Heart left ventricle (tissue), 16 donors: Measurements from ENCODE around the gene EHBP1L1. TPM values are rescaled to one million over a fixed set of nuclear protein-coding genes. Genes with fewer than 3 reads are reported as not detected.

Experiments
- ATAC-seq, 4 donors: fragments of 200-7000 bp; cut with Tn5 transposase; one replicate each; pipeline ENCODE4 v1.9.1; 2020 to 2022; ENCODE audit warnings: moderate library complexity in 4 of 4, mild to moderate bottlenecking in 3 of 4, moderate number of reproducible peaks in 1 of 4
- DNase-seq, 5 donors: peaks; one replicate each; pipeline ENCODE4 v3.0.0-alpha.2; 2020
- H3K27ac ChIP-seq, 12 donors: fragments of 200-600 bp; sonication (generic) in 4 of 12; one replicate each; pipeline versions ENCODE4 v1.5.0 to v1.8.0; 2016 to 2022; ENCODE audit warnings: mild to moderate bottlenecking in 2 of 12
- H3K27me3 ChIP-seq, 9 donors: fragments of 200-600 bp; sonication (generic) in 2 of 9; one replicate each; pipeline versions ENCODE4 v1.5.1 to v1.8.0; 2016 to 2022; ENCODE audit warnings: mild to moderate bottlenecking in 3 of 9
- H3K36me3 ChIP-seq, 9 donors: fragments of 200-600 bp; sonication (generic) in 2 of 9; one replicate each; pipeline versions ENCODE4 v1.5.0 to v1.8.0; 2018 to 2022; ENCODE audit warnings: mild to moderate bottlenecking in 2 of 9
- H3K4me1 ChIP-seq, 12 donors: fragments of 200-600 bp; sonication (generic) in 4 of 12; one replicate each; pipeline versions ENCODE4 v1.5.0 to v1.8.0; 2016 to 2022; ENCODE audit warnings: mild to moderate bottlenecking in 3 of 12
- H3K4me3 ChIP-seq, 12 donors: fragments of 200-600 bp; sonication (generic) in 4 of 12; one replicate each; pipeline versions ENCODE4 v1.5.0 to v1.8.0; 2017 to 2022; ENCODE audit warnings: mild to moderate bottlenecking in 9 of 12, moderate library complexity in 4 of 12
- H3K9me3 ChIP-seq, 12 donors: fragments of 200-600 bp; sonication (generic) in 4 of 12; one replicate each; pipeline versions ENCODE4 v1.5.0 to v1.8.0; 2016 to 2022; ENCODE audit warnings: mild to moderate bottlenecking in 1 of 12
- POLR2A ChIP-seq, 2 donors: fragments of 450-650 bp; IDR thresholded peaks; one replicate each; pipeline ENCODE4 v1.6.1; 2017; ENCODE audit warnings: antibody characterized with exemption in 2 of 2, mild to moderate bottlenecking in 2 of 2, moderate library complexity in 2 of 2
- WGBS, 4 donors: extraction: QIAGEN DNeasy Blood & Tissue Kit in 2 of 4; methylation state at CpG; one replicate each; pipeline versions ENCODE4 v1.1.5 to v1.1.7; 2013 to 2018; 5-methylcytosine and 5-hydroxymethylcytosine counted together
- intact Hi-C, 10 donors: fragments of 100-400 bp; cut with DNase I; formaldehyde crosslinking; loops; one replicate each; pipeline versions ENCODE4 v1.11.1 to v1.14.2; 2022
- polyA plus RNA-seq, 2 donors: library from polyadenylated mRNA; stranded (reverse); fragments of 200-250 nt; gene quantifications; one replicate each; pipeline ENCODE4 v1.2.3, GENCODE V29; 2013
- total RNA-seq, 9 donors: library from RNA; depleted of rRNA in 2 of 9; stranded (reverse); fragments of >200 nt in 2 of 9; fragmentation: NEBNext Ultra II Directional in 3 of 9; extraction: Animal tissue kit (Norgen Biotek cat#: 25700) in 3 of 9; gene quantifications; one replicate each; pipeline versions ENCODE4 v1.1.0 to v1.2.4, GENCODE V29; 2016 to 2023
- TF ChIP-seq, protein P1 (sequence below), 12 donors: fragments of 200-600 bp; sonication (generic) in 4 of 12; IDR thresholded peaks; one replicate each; pipeline versions ENCODE4 v1.5.0 to v1.8.0; 2018 to 2022; ENCODE audit warnings: antibody characterized with exemption in 12 of 12, mild to moderate bottlenecking in 5 of 12
- donor health status: ischemic (EF 13 %, LVEDD 7.1; RV severe dilation, severe dysfunction).
- donor health status: healthy with polysubstance abuse.
- donor health status: DM: no; HTN: yes; CAD: no.
- donor health status: DM: no; HTN: no; CAD: no.
- donor health status: ischemic (EF 25% LVEDD 6.9; RV normal size, moderate dysfunction).
- donor health status: ischemic (EF 25% LVEDD 5.7; RV mildly dilated, moderate dysfunction).
- donor health status: healthy.
- donor health status: DM: yes; HTN: yes; CAD: no.
- donor health status: ischemic (EF 35%, LVEDD 5.7; RV mildly dilated, moderate dysfunction).
- donor health status: nonischemic (EF 11% LVEDD 7.7; RV severe dilation, severe dysfunction).
- donor health status: DM: yes; HTN: yes; CAD: no.
- donor health status: PGD.
- donor health status: ischemic (EF 29% LVEDD 5.4; RV normal size, mild dysfunction).
- donor health status: nonischemic (EF 23%, LVEDD 6.1; RV moderate dilation, normal function).

The EHBP1L1 gene
- total and polyA plus RNA-seq, 11 donors, result 37.4 to 144 (median 79.0) TPM

DNA sequence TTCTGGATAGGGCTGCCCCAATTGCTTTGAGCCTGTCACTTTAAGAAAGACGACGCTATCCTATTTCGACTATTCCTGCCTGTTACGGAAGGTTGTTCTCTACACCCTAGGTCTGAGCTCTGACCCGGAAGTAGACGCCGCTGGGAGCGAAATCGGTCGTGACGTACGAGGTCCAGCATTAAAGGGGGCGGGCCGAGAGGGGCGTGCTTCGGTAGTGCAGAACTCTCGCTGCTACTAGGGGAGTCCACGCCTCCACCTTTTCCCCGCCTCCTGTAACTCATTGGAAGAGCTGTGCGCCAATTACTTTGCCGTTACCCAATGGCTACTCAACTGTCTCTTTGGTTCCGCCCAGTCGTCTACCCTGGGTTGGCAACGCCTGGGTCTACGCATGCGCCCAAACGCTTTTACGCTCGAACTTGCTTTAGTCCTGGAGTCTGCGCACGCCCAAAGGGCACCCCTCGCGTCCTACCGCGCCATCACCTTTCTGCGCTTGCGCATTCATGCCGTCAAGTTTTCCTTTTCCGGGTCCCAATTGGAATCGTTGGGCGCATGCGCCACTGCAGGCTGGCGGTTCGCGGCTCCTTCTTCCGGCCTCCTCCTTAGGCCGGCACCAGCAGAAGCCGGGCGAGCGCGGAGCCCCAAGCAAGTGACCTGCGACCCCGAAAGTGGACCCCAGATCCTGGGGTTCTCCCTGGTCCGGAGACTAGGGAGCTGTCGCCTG, 39.5 kb downstream of the EHBP1L1 start, which contains the start of gene PCNX3:
PCNX3 (plus strand) TSS at position 548 of the 721 bp plus-strand sequence. CDS start 536 bp downstream, outside the sequence.
- Histone ChIP-seq H3K36me3 (peaks cover 0 to 54% (median 40%) of the 10 kb centered on the region in 9 donors), H3K9me3 (no peaks in the 10 kb centered on the region), H3K27ac (peak within 1 kb of the TSS; percentile 95 to 99 (median 97)), H3K27me3 (no peaks in the 10 kb centered on the region), H3K4me3 (peak within 1 kb of the TSS; percentile 89 to 100 (median 96)), H3K4me1 (peaks cover 5 to 57% (median 34%) of the 10 kb centered on the region in 12 donors)
- TF ChIP-seq, protein P1, sequence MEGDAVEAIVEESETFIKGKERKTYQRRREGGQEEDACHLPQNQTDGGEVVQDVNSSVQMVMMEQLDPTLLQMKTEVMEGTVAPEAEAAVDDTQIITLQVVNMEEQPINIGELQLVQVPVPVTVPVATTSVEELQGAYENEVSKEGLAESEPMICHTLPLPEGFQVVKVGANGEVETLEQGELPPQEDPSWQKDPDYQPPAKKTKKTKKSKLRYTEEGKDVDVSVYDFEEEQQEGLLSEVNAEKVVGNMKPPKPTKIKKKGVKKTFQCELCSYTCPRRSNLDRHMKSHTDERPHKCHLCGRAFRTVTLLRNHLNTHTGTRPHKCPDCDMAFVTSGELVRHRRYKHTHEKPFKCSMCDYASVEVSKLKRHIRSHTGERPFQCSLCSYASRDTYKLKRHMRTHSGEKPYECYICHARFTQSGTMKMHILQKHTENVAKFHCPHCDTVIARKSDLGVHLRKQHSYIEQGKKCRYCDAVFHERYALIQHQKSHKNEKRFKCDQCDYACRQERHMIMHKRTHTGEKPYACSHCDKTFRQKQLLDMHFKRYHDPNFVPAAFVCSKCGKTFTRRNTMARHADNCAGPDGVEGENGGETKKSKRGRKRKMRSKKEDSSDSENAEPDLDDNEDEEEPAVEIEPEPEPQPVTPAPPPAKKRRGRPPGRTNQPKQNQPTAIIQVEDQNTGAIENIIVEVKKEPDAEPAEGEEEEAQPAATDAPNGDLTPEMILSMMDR (IDR thresholded peaks at IDR 0.05), result no peak
- peak in 1 of 2 donors; percentile 68 for TF ChIP-seq POLR2A (IDR thresholded peaks at IDR 0.05)
- intact Hi-C loops, result loop anchor here in 5 of 10 donors (2.0 to 10.0 kb wide), 7 partner anchors 37 to 242 kb away; partner anchors contain the start of genes CFL1 (in 1 of the 5), KAT5 (in 1 of the 5) and RELA (in 1 of the 5)
- WGBS, 4 donors, result 0% methylated on average over 43 to 55 of the region's 55 CpGs
- ATAC-seq, result peak; percentile 86 to 90 (median 88)
- DNase-seq, result peak; percentile 100

DNA sequence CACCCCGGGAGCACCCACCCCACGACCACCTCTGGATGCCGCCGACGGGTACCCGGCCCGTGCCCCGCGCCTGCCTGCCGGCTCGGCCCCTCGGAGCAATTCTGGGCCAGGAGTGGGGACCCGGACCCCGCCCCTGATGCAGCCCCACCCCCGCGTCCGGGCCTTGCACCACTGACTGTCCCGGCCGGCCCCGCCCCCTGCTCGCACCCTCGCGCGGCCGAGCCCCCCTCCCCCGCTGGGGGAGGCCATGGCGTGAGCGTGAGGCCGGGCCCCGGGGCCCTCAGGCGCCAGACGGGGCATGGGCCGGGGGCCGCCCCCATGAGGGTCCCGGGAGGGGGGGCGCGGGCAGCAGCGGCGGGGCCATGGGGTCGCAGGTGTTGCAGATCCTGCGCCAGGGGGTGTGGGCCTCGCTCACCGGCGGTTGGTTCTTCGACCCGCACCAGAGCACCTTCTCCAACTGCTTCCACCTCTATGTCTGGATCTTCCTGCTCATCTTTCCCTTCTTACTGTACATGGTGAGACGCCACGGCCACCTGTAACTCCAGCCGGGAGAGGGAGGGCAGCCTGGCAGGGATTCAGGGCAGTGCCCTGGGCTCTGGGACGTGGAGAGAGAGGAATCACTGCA, 40.2 kb downstream of the EHBP1L1 start:
- H3K27me3 ChIP-seq, result no peaks in the 10 kb centered on the region
- peaks cover 0 to 57% (median 43%) of the 10 kb centered on the region in 9 donors for H3K36me3 ChIP-seq
- peak overlapping the region in 11 of 12 donors; percentile 88 to 99 (median 96) for H3K27ac ChIP-seq
- intact Hi-C loops, result loop anchor here in 5 of 10 donors (2.0 to 10.0 kb wide), 8 partner anchors 19 to 241 kb away; partner anchors contain the start of genes CFL1 (in 1 of the 5), KAT5 (in 1 of the 5) and RELA (in 1 of the 5)
- peak in 1 of 5 donors; percentile 70 for DNase-seq
- TF ChIP-seq POLR2A (IDR thresholded peaks at IDR 0.05), result no peak
- TF ChIP-seq, protein P1 (IDR thresholded peaks at IDR 0.05), result no peak
- WGBS, 4 donors, result 0 to 2% (median 1%) methylated on average over 10 to 50 of the region's 50 CpGs
- H3K4me1 ChIP-seq, result peaks cover 5 to 50% (median 31%) of the 10 kb centered on the region in 12 donors
- H3K4me3 ChIP-seq, result peak overlapping the region; percentile 80 to 100 (median 96)
- ATAC-seq, result peak in 2 of 4 donors; percentile 0 to 2
- no peaks in the 10 kb centered on the region for H3K9me3 ChIP-seq

DNA sequence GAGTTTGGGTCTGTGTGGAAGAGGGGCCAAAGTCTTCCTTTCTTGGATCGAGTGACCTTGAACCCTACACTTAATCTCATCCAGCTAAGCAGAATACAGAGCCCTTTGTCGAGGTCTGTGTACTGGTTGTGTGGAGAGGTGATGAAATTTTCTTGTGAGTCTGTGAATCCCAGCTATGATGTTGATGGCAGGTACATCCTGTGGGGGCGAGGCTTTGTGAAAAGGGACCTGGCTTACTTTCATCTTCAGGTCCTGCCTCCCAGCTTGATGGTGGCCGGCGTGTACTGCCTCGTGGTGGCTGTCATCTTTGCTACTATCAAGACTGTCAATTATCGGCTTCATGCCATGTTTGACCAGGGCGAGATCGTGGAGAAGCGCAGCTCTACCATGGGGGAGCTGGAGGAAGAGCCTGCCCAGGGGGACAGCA, 40.7 kb downstream of the EHBP1L1 start:
- Histone ChIP-seq H3K4me1 (peaks cover 5 to 45% (median 29%) of the 10 kb centered on the region in 12 donors), H3K27ac (peak overlapping the region in 8 of 12 donors; percentile 88 to 99 (median 96)), H3K27me3 (no peaks in the 10 kb centered on the region), H3K4me3 (peak overlapping the region; percentile 80 to 100 (median 96)), H3K36me3 (peaks cover 0 to 63% (median 48%) of the 10 kb centered on the region in 9 donors), H3K9me3 (no peaks in the 10 kb centered on the region)
- ATAC-seq (no peak), DNase-seq (no peak)
- TF ChIP-seq POLR2A (IDR thresholded peaks at IDR 0.05), result no peak
- TF ChIP-seq, protein P1 (IDR thresholded peaks at IDR 0.05), result no peak
- intact Hi-C loops, result loop anchor here in 3 of 10 donors (2.0 to 10.0 kb wide), 4 partner anchors 18 to 241 kb away; partner anchors contain the start of genes CFL1 (in 1 of the 3) and KAT5 (in 1 of the 3)
- 56 to 66% (median 62%) methylated on average over 10 of the region's 10 CpGs for WGBS, 4 donors
